ENCODE results near the gene KCNK7. TPM values are rescaled to one million over a fixed set of nuclear protein-coding genes. Genes with fewer than 3 reads are reported as not detected.
A peak's percentile ranks its signal among the peaks of the same experiment; 100 is the strongest.

Gene KCNK7, protein sequence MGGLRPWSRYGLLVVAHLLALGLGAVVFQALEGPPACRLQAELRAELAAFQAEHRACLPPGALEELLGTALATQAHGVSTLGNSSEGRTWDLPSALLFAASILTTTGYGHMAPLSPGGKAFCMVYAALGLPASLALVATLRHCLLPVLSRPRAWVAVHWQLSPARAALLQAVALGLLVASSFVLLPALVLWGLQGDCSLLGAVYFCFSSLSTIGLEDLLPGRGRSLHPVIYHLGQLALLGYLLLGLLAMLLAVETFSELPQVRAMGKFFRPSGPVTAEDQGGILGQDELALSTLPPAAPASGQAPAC
- total RNA-seq (0.66 TPM), polyA plus RNA-seq (3.8 TPM)
- long read RNA-seq, donor 1 = 0 reads
- long read RNA-seq, donor 2 = 0 reads
- long read RNA-seq, donor 3, partial matches to known transcripts = 0 of 2 reads
- long read RNA-seq, donor 3, other reads (novel, unspliced or antisense) = 0 of 2 reads
- long read RNA-seq, donor 4 = 0 reads
- long read RNA-seq, donor 5 = 0 reads
- long read RNA-seq, donor 6 = 0 reads
- long read RNA-seq, donor 7 = 0 reads
- long read RNA-seq, donor 8 = 0 reads
- long read RNA-seq, donor 9 = 0 reads
- long read RNA-seq, donor 10 = 0 reads

DNA sequence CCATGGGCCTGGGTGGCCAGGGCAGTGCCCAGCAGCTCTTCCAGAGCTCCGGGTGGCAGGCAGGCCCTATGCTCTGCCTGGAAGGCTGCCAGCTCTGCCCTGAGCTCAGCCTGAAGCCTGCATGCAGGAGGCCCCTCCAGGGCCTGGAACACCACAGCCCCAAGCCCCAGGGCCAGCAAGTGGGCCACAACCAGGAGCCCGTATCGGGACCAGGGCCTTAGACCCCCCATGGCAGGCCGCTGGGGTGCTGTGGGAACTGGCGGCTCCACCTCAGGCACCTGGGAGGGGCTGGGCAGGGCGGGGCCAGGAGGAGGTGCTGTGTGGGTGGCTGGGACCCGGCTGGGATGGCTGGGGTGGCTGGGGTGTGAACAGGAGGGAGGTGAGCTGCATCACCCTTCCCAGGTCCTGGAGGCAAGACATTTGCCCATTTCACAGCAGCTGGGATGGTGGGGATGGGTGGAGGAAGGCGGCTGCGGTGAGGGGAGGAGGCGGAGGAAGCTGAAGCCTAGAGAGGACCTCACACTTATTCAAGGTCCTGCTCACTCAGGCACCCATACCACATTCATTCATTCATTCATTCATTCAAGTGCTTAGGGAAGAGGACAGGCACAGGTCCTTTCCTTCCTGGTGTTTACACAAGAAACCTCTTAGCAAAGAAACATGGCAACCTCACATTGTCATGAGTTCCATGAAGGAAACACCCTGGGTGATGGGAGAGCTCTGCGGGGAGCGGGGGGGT, at the start of gene KCNK7:
Gene KCNK7, minus strand, starts transcription at position 258 of the 739 bp plus-strand sequence. Its CDS starts 28 bp downstream, at position 230.
- Histone ChIP-seq H3K27ac (ENCODE audit: low read depth in 1 of 2, low read length in 1 of 2) (peak within 1 kb of the TSS in 1 of 2 donors; percentile 20), H3K4me1 (ENCODE audit: control insufficient read depth in 2 of 2, insufficient read depth in 2 of 2, low read length in 2 of 2) (peaks cover 2 to 22% of the 10 kb centered on the region in 2 donors), H3K36me3 (ENCODE audit: control insufficient read depth in 2 of 2, insufficient read depth in 2 of 2, low read length in 1 of 2) (peaks cover 45 to 55% of the 10 kb centered on the region in 2 donors)

DNA sequence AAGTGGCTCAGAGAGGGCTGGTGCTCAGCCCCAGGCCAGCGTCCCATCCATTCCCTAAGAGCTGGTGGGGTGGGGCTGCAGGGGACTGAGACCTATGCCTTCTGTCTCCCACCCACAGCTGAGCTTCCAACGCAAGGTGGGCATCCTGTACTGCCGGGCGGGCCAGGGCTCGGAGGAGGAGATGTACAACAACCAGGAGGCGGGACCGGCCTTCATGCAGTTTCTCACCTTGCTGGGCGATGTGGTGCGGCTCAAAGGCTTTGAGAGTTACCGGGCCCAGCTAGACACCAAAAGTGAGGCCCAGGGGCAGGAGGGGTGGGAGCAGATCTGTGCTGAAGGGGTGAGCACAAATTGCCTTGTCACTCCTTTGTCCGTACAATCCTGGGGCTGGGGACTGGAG, 49.2 kb upstream of the KCNK7 start:
- Histone ChIP-seq H3K4me1 (ENCODE audit: control insufficient read depth in 2 of 2, insufficient read depth in 2 of 2, low read length in 2 of 2) (peaks cover 21 to 31% of the 10 kb centered on the region in 2 donors), H3K9me3 (ENCODE audit: control insufficient read depth in 2 of 2, insufficient read depth in 1 of 2, low read length in 1 of 2) (peaks cover 0 to 6% of the 10 kb centered on the region in 2 donors), H3K27ac (ENCODE audit: low read depth in 1 of 2, low read length in 1 of 2) (no peak overlapping the region), H3K36me3 (ENCODE audit: control insufficient read depth in 2 of 2, insufficient read depth in 2 of 2, low read length in 1 of 2) (peaks cover 66% of the 10 kb centered on the region in 2 donors), H3K27me3 (ENCODE audit: control insufficient read depth in 2 of 2, insufficient read depth in 1 of 2, low read length in 1 of 2) (no peaks in the 10 kb centered on the region), H3K4me3 (ENCODE audit: low read length in 2 of 2) (no peak overlapping the region)
- DNase-seq (ENCODE audit: low read depth in 6 of 9, low spot score in 9 of 9) = no peak
- 94% methylated on average over 11 of the region's 11 CpGs for WGBS

More for the DNA sequence above, at the start of gene KCNK7:
- Histone ChIP-seq H3K27me3 (ENCODE audit: control insufficient read depth in 2 of 2, insufficient read depth in 1 of 2, low read length in 1 of 2) (peaks cover 0 to 27% of the 10 kb centered on the region in 2 donors), H3K4me3 (ENCODE audit: low read length in 2 of 2) (no peak within 1 kb of the TSS), H3K9me3 (ENCODE audit: control insufficient read depth in 2 of 2, insufficient read depth in 1 of 2, low read length in 1 of 2) (no peaks in the 10 kb centered on the region)
- 92% methylated on average over 12 of the region's 12 CpGs for WGBS
- no peak for DNase-seq (ENCODE audit: low read depth in 6 of 9, low spot score in 9 of 9)

DNA sequence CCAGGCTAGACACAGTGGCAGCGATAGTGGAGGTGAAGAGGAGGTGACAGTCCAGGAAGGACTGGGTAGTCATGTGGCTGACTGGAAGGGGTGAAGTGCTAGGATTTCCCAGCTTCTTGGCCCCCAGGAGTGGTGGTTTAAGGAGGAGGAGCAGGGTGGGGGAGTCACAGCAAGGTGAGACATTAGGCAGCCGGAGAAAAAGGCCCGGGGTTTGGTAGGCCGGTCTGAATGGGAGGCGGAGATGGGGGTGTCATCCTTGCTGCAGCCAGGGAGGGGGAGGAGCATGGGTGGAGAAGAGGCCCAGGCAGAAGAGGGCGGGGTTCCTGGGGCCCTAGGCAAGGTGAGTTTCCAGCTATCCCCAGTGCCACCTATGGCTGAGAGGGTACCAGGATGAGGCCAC, 48.4 kb upstream of the KCNK7 start:
- Histone ChIP-seq H3K27ac (ENCODE audit: low read depth in 1 of 2, low read length in 1 of 2) (no peak overlapping the region), H3K36me3 (ENCODE audit: control insufficient read depth in 2 of 2, insufficient read depth in 2 of 2, low read length in 1 of 2) (peaks cover 57 to 58% of the 10 kb centered on the region in 2 donors), H3K9me3 (ENCODE audit: control insufficient read depth in 2 of 2, insufficient read depth in 1 of 2, low read length in 1 of 2) (peaks cover 0 to 6% of the 10 kb centered on the region in 2 donors), H3K4me3 (ENCODE audit: low read length in 2 of 2) (no peak overlapping the region), H3K27me3 (ENCODE audit: control insufficient read depth in 2 of 2, insufficient read depth in 1 of 2, low read length in 1 of 2) (no peaks in the 10 kb centered on the region), H3K4me1 (ENCODE audit: control insufficient read depth in 2 of 2, insufficient read depth in 2 of 2, low read length in 2 of 2) (peaks cover 23 to 39% of the 10 kb centered on the region in 2 donors)
- 90% methylated on average over 6 of the region's 6 CpGs for WGBS
- no peak for DNase-seq (ENCODE audit: low read depth in 6 of 9, low spot score in 9 of 9)

DNA sequence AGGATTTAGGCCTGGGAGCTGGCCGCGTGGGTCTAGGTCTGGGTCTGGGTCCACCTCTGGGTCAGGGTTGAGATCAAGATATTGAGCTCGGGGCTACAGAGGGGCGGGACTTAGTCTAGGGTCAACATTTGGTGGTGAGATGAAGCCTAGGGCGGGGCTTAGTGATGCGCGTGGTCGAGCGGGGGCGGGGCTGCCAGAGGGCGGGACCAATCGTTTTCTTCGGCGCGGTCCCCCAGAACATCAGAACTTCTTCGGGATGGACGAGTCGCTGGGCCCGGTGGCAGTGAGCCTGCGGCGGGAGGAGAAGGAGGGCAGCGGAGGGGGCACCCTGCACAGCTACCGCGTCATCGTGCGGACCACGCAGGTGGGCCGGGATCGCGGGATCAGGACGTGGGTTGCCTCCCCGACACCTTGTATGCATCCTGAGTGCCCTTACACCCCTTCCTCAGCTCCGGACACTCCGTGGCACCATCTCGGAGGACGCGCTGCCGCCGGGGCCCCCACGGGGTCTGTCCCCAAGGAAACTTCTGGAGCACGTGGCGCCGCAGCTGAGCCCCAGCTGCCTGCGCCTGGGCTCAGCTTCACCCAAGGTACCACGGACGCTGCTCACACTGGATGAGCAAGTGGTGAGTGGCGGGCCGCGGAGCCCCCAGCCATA, 46.5 kb upstream of the KCNK7 start:
- Histone ChIP-seq H3K4me3 (ENCODE audit: low read length in 2 of 2) (no peak overlapping the region), H3K9me3 (ENCODE audit: control insufficient read depth in 2 of 2, insufficient read depth in 1 of 2, low read length in 1 of 2) (peaks cover 0 to 6% of the 10 kb centered on the region in 2 donors), H3K27ac (ENCODE audit: low read depth in 1 of 2, low read length in 1 of 2) (no peak overlapping the region), H3K36me3 (ENCODE audit: control insufficient read depth in 2 of 2, insufficient read depth in 2 of 2, low read length in 1 of 2) (peaks cover 47 to 52% of the 10 kb centered on the region in 2 donors), H3K4me1 (ENCODE audit: control insufficient read depth in 2 of 2, insufficient read depth in 2 of 2, low read length in 2 of 2) (peaks cover 28 to 52% of the 10 kb centered on the region in 2 donors), H3K27me3 (ENCODE audit: control insufficient read depth in 2 of 2, insufficient read depth in 1 of 2, low read length in 1 of 2) (no peaks in the 10 kb centered on the region)
- DNase-seq (ENCODE audit: low read depth in 6 of 9, low spot score in 9 of 9) = no peak
- 73% methylated on average over 49 of the region's 49 CpGs for WGBS

DNA sequence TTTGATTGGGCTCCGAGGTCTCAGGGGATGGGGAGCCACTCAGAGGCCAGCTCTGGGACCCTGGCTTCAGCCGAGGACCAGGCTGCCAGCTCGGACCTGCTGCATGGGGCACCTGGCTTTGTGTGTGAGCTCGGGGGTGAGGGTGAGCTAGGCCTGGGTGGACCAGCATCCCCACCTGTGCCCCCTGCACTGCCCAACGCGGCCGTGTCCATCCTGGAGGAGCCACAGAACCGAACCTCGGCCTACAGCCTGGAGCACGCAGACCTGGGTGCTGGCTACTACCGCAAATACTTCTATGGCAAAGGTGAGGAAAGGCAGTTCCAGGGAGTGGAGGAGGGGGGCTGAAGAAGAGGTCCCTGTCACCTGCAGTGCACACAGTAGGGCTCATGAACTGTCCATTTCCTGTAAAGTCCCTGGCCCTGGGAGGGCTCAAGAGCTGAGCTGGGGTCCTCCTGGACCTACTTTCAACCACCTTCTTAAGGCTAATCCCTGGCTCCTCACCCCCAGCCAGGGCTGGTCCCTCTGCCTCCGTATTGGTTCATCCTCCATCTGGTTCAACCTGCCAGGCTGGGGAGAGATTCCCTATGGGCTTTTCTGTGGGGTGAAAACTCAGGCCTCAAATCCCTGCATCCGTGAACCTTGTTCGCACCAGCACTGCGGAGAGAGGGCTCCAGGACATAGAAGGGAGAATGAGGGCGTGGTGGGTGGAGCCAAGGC, 45.9 kb upstream of the KCNK7 start:
- Histone ChIP-seq H3K4me3 (ENCODE audit: low read length in 2 of 2) (peak overlapping the region; percentile 53 to 55), H3K27me3 (ENCODE audit: control insufficient read depth in 2 of 2, insufficient read depth in 1 of 2, low read length in 1 of 2) (no peaks in the 10 kb centered on the region), H3K27ac (ENCODE audit: low read depth in 1 of 2, low read length in 1 of 2) (peak overlapping the region; percentile 57 to 89), H3K4me1 (ENCODE audit: control insufficient read depth in 2 of 2, insufficient read depth in 2 of 2, low read length in 2 of 2) (peaks cover 28 to 52% of the 10 kb centered on the region in 2 donors), H3K9me3 (ENCODE audit: control insufficient read depth in 2 of 2, insufficient read depth in 1 of 2, low read length in 1 of 2) (peaks cover 0 to 6% of the 10 kb centered on the region in 2 donors), H3K36me3 (ENCODE audit: control insufficient read depth in 2 of 2, insufficient read depth in 2 of 2, low read length in 1 of 2) (peaks cover 47 to 58% of the 10 kb centered on the region in 2 donors)
- 67% methylated on average over 16 of the region's 16 CpGs for WGBS
- DNase-seq (ENCODE audit: low read depth in 6 of 9, low spot score in 9 of 9) = no peak

DNA sequence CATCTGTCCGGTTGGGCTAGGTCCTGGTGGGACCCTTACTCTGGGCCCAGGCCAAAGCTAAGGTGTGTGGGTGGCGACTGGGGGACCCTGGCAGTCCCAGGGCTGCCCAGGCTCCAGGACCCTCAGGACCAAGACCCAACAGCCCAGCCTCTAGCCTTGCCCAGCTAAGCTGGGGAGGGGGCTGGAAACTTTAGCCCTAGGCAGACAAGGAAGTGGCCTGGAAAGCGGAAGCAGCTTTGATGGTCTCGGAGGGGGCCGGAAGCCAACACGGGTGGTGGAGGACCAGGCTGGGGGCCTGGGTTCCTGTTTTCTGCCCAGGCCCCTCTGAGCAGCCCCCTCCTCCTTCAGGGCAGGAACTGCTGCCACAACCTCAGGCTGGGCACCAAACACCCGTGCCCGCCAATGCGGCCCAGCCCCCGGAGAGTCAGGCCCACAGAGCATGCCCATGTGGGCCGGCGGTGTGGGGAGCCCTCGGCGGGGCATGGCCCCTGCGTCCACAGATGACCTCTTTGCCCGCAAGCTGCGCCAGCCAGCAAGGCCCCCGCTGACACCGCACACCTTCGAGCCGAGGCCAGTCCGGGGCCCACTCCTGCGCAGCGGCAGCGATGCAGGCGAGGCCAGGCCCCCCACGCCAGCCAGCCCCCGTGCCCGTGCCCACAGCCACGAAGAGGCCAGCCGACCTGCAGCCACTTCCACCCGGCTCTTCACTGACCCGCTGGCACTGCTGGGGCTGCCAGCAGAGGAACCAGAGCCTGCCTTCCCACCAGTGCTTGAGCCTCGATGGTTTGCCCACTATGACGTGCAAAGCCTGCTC, 45.1 kb upstream of the KCNK7 start:
- H3K36me3 ChIP-seq (ENCODE audit: control insufficient read depth in 2 of 2, insufficient read depth in 2 of 2, low read length in 1 of 2) = peaks cover 47 to 59% of the 10 kb centered on the region in 2 donors
- H3K4me3 ChIP-seq (ENCODE audit: low read length in 2 of 2) = peak overlapping the region; percentile 53 to 55
- DNase-seq (ENCODE audit: low read depth in 6 of 9, low spot score in 9 of 9) = peak in 3 of 9 donors; percentile 53 to 77 (median 65)
- H3K9me3 ChIP-seq (ENCODE audit: control insufficient read depth in 2 of 2, insufficient read depth in 1 of 2, low read length in 1 of 2) = peaks cover 0 to 6% of the 10 kb centered on the region in 2 donors
- peaks cover 28 to 52% of the 10 kb centered on the region in 2 donors for H3K4me1 ChIP-seq (ENCODE audit: control insufficient read depth in 2 of 2, insufficient read depth in 2 of 2, low read length in 2 of 2)
- WGBS = 22% methylated on average over 35 of the region's 35 CpGs
- H3K27me3 ChIP-seq (ENCODE audit: control insufficient read depth in 2 of 2, insufficient read depth in 1 of 2, low read length in 1 of 2) = no peaks in the 10 kb centered on the region
- H3K27ac ChIP-seq (ENCODE audit: low read depth in 1 of 2, low read length in 1 of 2) = peak overlapping the region; percentile 89 to 91

DNA sequence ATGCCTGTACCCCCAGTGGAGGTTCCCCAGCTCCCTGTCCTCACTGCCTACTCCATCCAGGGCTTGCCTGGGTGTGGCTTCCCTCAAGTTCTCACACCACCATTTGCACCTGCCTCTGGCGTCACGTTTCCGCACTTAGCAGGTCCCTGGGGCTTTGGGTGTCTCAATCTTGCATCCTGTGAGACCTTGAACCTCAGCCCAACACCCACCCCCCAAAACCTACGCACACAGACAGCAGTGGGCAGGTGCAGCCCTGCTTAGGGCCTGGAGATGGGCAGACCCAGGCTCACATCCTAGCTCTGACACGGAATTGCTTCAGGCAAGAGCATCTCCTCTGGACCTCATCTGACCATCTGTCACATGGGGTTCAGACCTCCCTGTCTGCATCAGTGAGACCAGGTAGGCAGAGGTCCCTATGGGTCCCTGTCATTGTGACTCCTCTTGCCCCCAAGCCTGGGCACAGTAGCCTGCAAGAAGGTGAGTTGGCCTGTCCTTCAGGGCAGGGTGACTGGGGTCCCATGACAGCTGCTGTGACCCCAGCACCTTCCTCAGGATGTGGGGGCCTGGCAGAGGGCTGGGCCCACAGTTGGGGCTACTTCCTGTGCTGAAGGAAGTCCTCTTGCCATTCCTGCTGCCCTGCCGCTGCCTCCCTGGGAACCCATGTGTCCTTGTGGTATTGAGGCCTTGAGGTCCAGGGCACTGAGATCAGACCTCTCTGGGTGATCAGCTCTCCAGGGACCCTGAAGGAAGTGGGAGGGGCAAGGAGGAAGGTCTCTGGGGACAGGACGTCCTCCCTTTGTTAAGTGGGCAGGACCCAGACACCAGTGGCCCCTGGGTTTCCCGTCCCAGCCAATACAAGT, 44.3 kb upstream of the KCNK7 start:
- Histone ChIP-seq H3K4me3 (ENCODE audit: low read length in 2 of 2) (peak overlapping the region; percentile 53 to 55), H3K36me3 (ENCODE audit: control insufficient read depth in 2 of 2, insufficient read depth in 2 of 2, low read length in 1 of 2) (peaks cover 47 to 59% of the 10 kb centered on the region in 2 donors), H3K27ac (ENCODE audit: low read depth in 1 of 2, low read length in 1 of 2) (peak overlapping the region; percentile 89 to 91), H3K27me3 (ENCODE audit: control insufficient read depth in 2 of 2, insufficient read depth in 1 of 2, low read length in 1 of 2) (no peaks in the 10 kb centered on the region), H3K4me1 (ENCODE audit: control insufficient read depth in 2 of 2, insufficient read depth in 2 of 2, low read length in 2 of 2) (peaks cover 28 to 52% of the 10 kb centered on the region in 2 donors), H3K9me3 (ENCODE audit: control insufficient read depth in 2 of 2, insufficient read depth in 1 of 2, low read length in 1 of 2) (peaks cover 0 to 6% of the 10 kb centered on the region in 2 donors)
- peak in 7 of 9 donors; percentile 39 to 89 (median 68) for DNase-seq (ENCODE audit: low read depth in 6 of 9, low spot score in 9 of 9)
- 35% methylated on average over 8 of the region's 8 CpGs for WGBS
